ENCODE data around the gene BST1. TPM values are rescaled to one million over a fixed set of nuclear protein-coding genes. Genes with fewer than 3 reads are reported as not detected.

BST1 gene
- total RNA-seq, 1 experiment from 2014 or later, result not detected

GRCh38 chr4:15655223-15656037 lies 47.4 kb upstream of the BST1 start, which contains the start of gene FBXL5:
FBXL5 (minus strand) TSS chr4:15655357; CDS start chr4:15655287, 70 bp downstream.
- Histone ChIP-seq H2AFZ (ENCODE audit: low read length) (no peak within 1 kb of the TSS), H4K91ac (ENCODE audit: insufficient read length, low read depth, low read length) (peak within 1 kb of the TSS; percentile 96), H3K4ac (ENCODE audit: low read depth, low read length) (peak within 1 kb of the TSS; percentile 86), H4K20me1 (ENCODE audit: control insufficient read depth, insufficient read depth, insufficient read length) (no peaks in the 10 kb centered on the region), H2BK12ac (ENCODE audit: insufficient read length, low read depth, low read length) (peak within 1 kb of the TSS; percentile 90), H3K79me1 (ENCODE audit: insufficient read depth, low read depth, low read length, poor library complexity, severe bottlenecking) (no peaks in the 10 kb centered on the region), H3K56ac (ENCODE audit: insufficient read length, low read depth, low read length) (peak within 1 kb of the TSS; percentile 88), H3K27ac (ENCODE audit: insufficient read length, low read depth, low read length) (peak within 1 kb of the TSS; percentile 94), H3K9ac (ENCODE audit: extremely low read depth, insufficient read length, low read length) (peak within 1 kb of the TSS; percentile 99), H3K18ac (ENCODE audit: insufficient read length, low read depth, low read length) (peak within 1 kb of the TSS; percentile 97), H3K23ac (ENCODE audit: insufficient read length, low read depth, low read length) (no peak within 1 kb of the TSS), H2BK5ac (ENCODE audit: insufficient read length, low read length) (peak within 1 kb of the TSS; percentile 95), H3K79me2 (ENCODE audit: insufficient read depth, low read length) (peaks cover 6% of the 10 kb centered on the region; the same call in 1 of the 2 replicates), H3T11ph (ENCODE audit: low read length) (peak within 1 kb of the TSS; percentile 82), H3K23me2 (ENCODE audit: insufficient read length, low read depth, low read length, poor library complexity, severe bottlenecking) (peaks cover 10% of the 10 kb centered on the region), H3K14ac (ENCODE audit: insufficient read depth, low read length) (peak within 1 kb of the TSS; percentile 98), H2BK120ac (ENCODE audit: low read depth, low read length, poor library complexity, severe bottlenecking) (peak within 1 kb of the TSS; percentile 92), H2BK20ac (ENCODE audit: low read depth, low read length, poor library complexity, severe bottlenecking) (no peak within 1 kb of the TSS), H3K4me1 (ENCODE audit: insufficient read depth, low read length) (peaks cover 2% of the 10 kb centered on the region; the same call in 1 of the 2 replicates), H4K5ac (ENCODE audit: insufficient read length, low read depth, low read length) (peak within 1 kb of the TSS; percentile 98), H2AK5ac (ENCODE audit: insufficient read length, low read length) (no peak within 1 kb of the TSS), H3K27me3 (ENCODE audit: insufficient read depth, low read length) (no peaks in the 10 kb centered on the region), H3K9me3 (ENCODE audit: control insufficient read depth, low read depth, low read length) (no peaks in the 10 kb centered on the region), H3K4me2 (ENCODE audit: insufficient read depth, insufficient read length, low read length) (peak within 1 kb of the TSS; percentile 95), H4K8ac (replicated peaks; ENCODE audit: insufficient read length, low read depth, low read length) (peak within 1 kb of the TSS; percentile 98), H2BK15ac (ENCODE audit: low read depth, low read length) (no peak within 1 kb of the TSS)
- H3K27ac Mint-ChIP-seq, result peak within 1 kb of the TSS; percentile 99 to 100 (median 99)
- no peak for TF ChIP-seq CTCF (conservative IDR thresholded peaks at IDR 0.05)
- H3K9me3 Mint-ChIP-seq, result no peaks in the 10 kb centered on the region
- H3K4me3 Mint-ChIP-seq, result peak within 1 kb of the TSS; percentile 95 to 98
- DNase-seq, result peak; percentile 78
- H3K27me3 Mint-ChIP-seq (ENCODE audit: low read depth), result no peaks in the 10 kb centered on the region; the same call in 1 of the 2 replicates
- peaks cover 0 to 4% (median 0%) of the 10 kb centered on the region in 3 experiments; a peak in 2 of 7 replicates for H3K36me3 Mint-ChIP-seq (ENCODE audit: insufficient read depth in 1 of 3, low read depth in 3 of 3)
- H3K4me1 Mint-ChIP-seq, result peaks cover 25 to 38% of the 10 kb centered on the region in 2 experiments
- WGBS (ENCODE audit: extremely low coverage, insufficient read length, low lambda C conversion rate), result no CpG with 5 or more reads among the region's 85 CpGs
